Sigmoid colon (tissue), 7 donors: ENCODE measurements around the gene DCBLD2. TPM values are rescaled to one million over a fixed set of nuclear protein-coding genes. Genes with fewer than 3 reads are reported as not detected.

Experiments
- DNase-seq: peaks from one replicate; pipeline ENCODE4 v3.0.0-alpha.2; 2019
- H3K27ac ChIP-seq, 4 donors: fragments of 200-600 bp; sonication (generic); one replicate each; pipeline ENCODE4 v1.5.1; 2016 to 2019; ENCODE audit warnings: mild to moderate bottlenecking in 1 of 4
- H3K27me3 ChIP-seq, 3 donors: fragments of 200-600 bp; sonication (generic); one replicate each; pipeline ENCODE4 v1.5.1; 2019; ENCODE audit warnings: mild to moderate bottlenecking in 1 of 3
- H3K36me3 ChIP-seq, 4 donors: fragments of 200-600 bp; sonication (generic); one replicate each; pipeline ENCODE4 v1.5.1; 2016 to 2019
- H3K4me1 ChIP-seq, 4 donors: fragments of 200-600 bp; sonication (generic); one replicate each; pipeline ENCODE4 v1.5.1; 2017 to 2019
- H3K4me3 ChIP-seq, 4 donors: fragments of 200-600 bp; sonication (generic); one replicate each; pipeline ENCODE4 v1.5.1; 2017 to 2019; ENCODE audit warnings: mild to moderate bottlenecking in 2 of 4, moderate library complexity in 1 of 4
- H3K9me3 ChIP-seq, 4 donors: fragments of 200-600 bp in 3 of 4; sonication (generic) in 3 of 4; one replicate each; pipeline versions ENCODE4 v1.5.1 to v1.6.1; 2013 to 2019
- CTCF ChIP-seq, 4 experiments: fragments of 450-650 bp in 3 of 4; fragments of 200-600 bp in 1 of 4; IDR thresholded peaks; one replicate each; pipeline ENCODE4 v1.5.1; 2016 to 2019; ENCODE audit warnings: antibody characterized with exemption in 4 of 4, mild to moderate bottlenecking in 3 of 4, moderate library complexity in 2 of 4
- EP300 ChIP-seq, 4 donors: sonication (generic); formaldehyde crosslinking; IDR thresholded peaks; one replicate each; pipeline ENCODE4 v1.6.1; 2017; ENCODE audit warnings: antibody characterized with exemption in 4 of 4
- POLR2A ChIP-seq, 2 donors: fragments of 450-650 bp; IDR thresholded peaks; one replicate each; pipeline ENCODE4 v1.6.1; 2016; ENCODE audit warnings: antibody characterized with exemption in 2 of 2, mild to moderate bottlenecking in 2 of 2, moderate library complexity in 2 of 2
- POLR2AphosphoS5 ChIP-seq, 4 donors: sonication (generic); formaldehyde crosslinking; IDR thresholded peaks; one replicate each; pipeline ENCODE4 v1.6.1; 2017; ENCODE audit warnings: antibody characterized with exemption in 4 of 4
- WGBS, 2 donors: extraction: QIAGEN DNeasy Blood & Tissue Kit; methylation state at CpG; one replicate each; pipeline ENCODE4 v1.1.7; 2013; 5-methylcytosine and 5-hydroxymethylcytosine counted together
- intact Hi-C: fragments of 100-400 bp; cut with DNase I; formaldehyde crosslinking; loops from one replicate; pipeline ENCODE4 v1.15.1; 2023
- polyA plus RNA-seq, 3 donors: library from polyadenylated mRNA; stranded (reverse); fragments of 200-250 nt; gene quantifications; one replicate each; pipeline ENCODE4 v1.2.3, GENCODE V29; 2013
- total RNA-seq, 4 donors: library from RNA; depleted of rRNA; stranded (reverse); fragments of >200 nt; gene quantifications; one replicate each; pipeline ENCODE4 v1.1.0, GENCODE V29; 2016
- donor health status: healthy with polysubstance abuse.
- donor health status: Bipolar disorder and iron deficiency.
- donor health status: healthy.

The DCBLD2 gene
- total and polyA plus RNA-seq, 7 donors = 1.2 to 56.5 (median 38.8) TPM

- Histone ChIP-seq H3K4me1 (peaks cover 0 to 6% (median 0%) of the 10 kb centered on the region in 4 donors), H3K4me3 (no peak overlapping the region), H3K27ac (peak overlapping the region; percentile 8 to 39 (median 28)), H3K27me3 (no peaks in the 10 kb centered on the region), H3K36me3 (no peaks in the 10 kb centered on the region), H3K9me3 (no peaks in the 10 kb centered on the region)
- no peak for TF ChIP-seq CTCF (IDR thresholded peaks at IDR 0.05)
- TF ChIP-seq POLR2AphosphoS5 (IDR thresholded peaks at IDR 0.05) = peak in 1 of 4 donors; percentile 30
- TF ChIP-seq POLR2A (IDR thresholded peaks at IDR 0.05) = no peak
- no peak for TF ChIP-seq EP300 (IDR thresholded peaks at IDR 0.05)
- WGBS, 2 donors = 53 to 72% methylated on average over 4 of the region's 4 CpGs
- intact Hi-C loops = no loop called here
- DNase-seq = no peak
Measured at GRCh38 chr3:98779541-98780335, 121.8 kb downstream of the DCBLD2 start.

- Histone ChIP-seq H3K4me3 (no peak overlapping the region), H3K27me3 (no peaks in the 10 kb centered on the region), H3K36me3 (no peaks in the 10 kb centered on the region), H3K27ac (peak overlapping the region in 2 of 4 donors; percentile 8 to 39), H3K9me3 (no peaks in the 10 kb centered on the region), H3K4me1 (peaks cover 0 to 6% (median 0%) of the 10 kb centered on the region in 4 donors)
- no peak for TF ChIP-seq EP300 (IDR thresholded peaks at IDR 0.05)
- TF ChIP-seq POLR2AphosphoS5 (IDR thresholded peaks at IDR 0.05) = peak in 1 of 4 donors; percentile 21
- no peak for DNase-seq
- WGBS, 2 donors = 36 to 44% methylated on average over 5 of the region's 5 CpGs
- intact Hi-C loops = no loop called here
Measured at GRCh38 chr3:98778852-98779413, 122.6 kb downstream of the DCBLD2 start.

GRCh38 chr3:98778383-98778782 is 123.1 kb downstream of the DCBLD2 start:
- no peak for DNase-seq
- H3K27ac ChIP-seq = peak overlapping the region in 2 of 4 donors; percentile 8 to 39
- 65 to 69% methylated on average over 5 of the region's 5 CpGs for WGBS, 2 donors
- peaks cover 0 to 6% (median 0%) of the 10 kb centered on the region in 4 donors for H3K4me1 ChIP-seq
- intact Hi-C loops = no loop called here
- H3K27me3 ChIP-seq = no peaks in the 10 kb centered on the region
- no peaks in the 10 kb centered on the region for H3K36me3 ChIP-seq
- H3K4me3 ChIP-seq = no peak overlapping the region
- no peaks in the 10 kb centered on the region for H3K9me3 ChIP-seq
- no peak for TF ChIP-seq EP300 (IDR thresholded peaks at IDR 0.05)
- no peak for TF ChIP-seq POLR2A (IDR thresholded peaks at IDR 0.05)
- no peak for TF ChIP-seq CTCF (IDR thresholded peaks at IDR 0.05)
- no peak for TF ChIP-seq POLR2AphosphoS5 (IDR thresholded peaks at IDR 0.05)

GRCh38 chr3:98777801-98778220 is 123.7 kb downstream of the DCBLD2 start:
- Histone ChIP-seq H3K9me3 (no peaks in the 10 kb centered on the region), H3K4me3 (no peak overlapping the region), H3K27ac (peak overlapping the region in 2 of 4 donors; percentile 8 to 39), H3K27me3 (no peaks in the 10 kb centered on the region), H3K4me1 (peaks cover 0 to 6% (median 0%) of the 10 kb centered on the region in 4 donors), H3K36me3 (no peaks in the 10 kb centered on the region)
- DNase-seq = no peak
- intact Hi-C loops = no loop called here
- TF ChIP-seq POLR2AphosphoS5 (IDR thresholded peaks at IDR 0.05) (no peak), POLR2A (IDR thresholded peaks at IDR 0.05) (no peak), CTCF (IDR thresholded peaks at IDR 0.05) (no peak), EP300 (IDR thresholded peaks at IDR 0.05) (no peak)

GRCh38 chr3:98777286-98777685 is 124.2 kb downstream of the DCBLD2 start:
- peaks cover 0 to 6% (median 0%) of the 10 kb centered on the region in 4 donors for H3K4me1 ChIP-seq
- no peak for DNase-seq
- H3K27ac ChIP-seq = no peak overlapping the region
- TF ChIP-seq EP300 (IDR thresholded peaks at IDR 0.05) = no peak
- TF ChIP-seq CTCF (IDR thresholded peaks at IDR 0.05) = no peak
- TF ChIP-seq POLR2A (IDR thresholded peaks at IDR 0.05) = no peak
- no peak for TF ChIP-seq POLR2AphosphoS5 (IDR thresholded peaks at IDR 0.05)
- WGBS, 2 donors = 36 to 76% methylated on average over 2 of the region's 2 CpGs
- intact Hi-C loops = no loop called here
- no peak overlapping the region for H3K4me3 ChIP-seq
- no peaks in the 10 kb centered on the region for H3K36me3 ChIP-seq
- H3K9me3 ChIP-seq = no peaks in the 10 kb centered on the region
- H3K27me3 ChIP-seq = no peaks in the 10 kb centered on the region
